ENCODE results near the gene FIBP. TPM values are rescaled to one million over a fixed set of nuclear protein-coding genes. Genes with fewer than 3 reads are reported as not detected.

Gene FIBP
- total RNA-seq, 2 experiments from 2014 or later: 19.1 to 19.9 TPM

- Histone ChIP-seq H3K4me1 (ENCODE audit: insufficient read depth, low read length) (peaks cover 62% of the 10 kb centered on the region), H3K27ac (ENCODE audit: low read depth in 1 of 2, low read length in 2 of 2) (no peak overlapping the region), H3K27me3 (ENCODE audit: control insufficient read depth in 1 of 2, insufficient read depth in 2 of 2, low read length in 2 of 2) (peaks cover 9 to 12% of the 10 kb centered on the region in 2 experiments), H3K36me3 (ENCODE audit: insufficient read depth, low read length) (no peaks in the 10 kb centered on the region), H3K9me3 (ENCODE audit: control insufficient read depth in 1 of 2, insufficient read depth in 1 of 2, low read length in 2 of 2) (peaks cover 0 to 7% of the 10 kb centered on the region in 2 experiments), H3K4me3 (ENCODE audit: low read length) (no peak overlapping the region)
- POLR2A ChIA-PET: no interaction called here
- H3K27ac Mint-ChIP-seq: peak overlapping the region; percentile 17
- ATAC-seq (ENCODE audit: poor library complexity): no peak
- no peaks in the 10 kb centered on the region for H3K9me3 Mint-ChIP-seq
- no peaks in the 10 kb centered on the region for H3K36me3 Mint-ChIP-seq (ENCODE audit: low read depth)
- H3K27me3 Mint-ChIP-seq: peaks cover 5% of the 10 kb centered on the region
- DNase-seq: peak in 1 of 14 experiments; percentile 14
- peaks cover 33% of the 10 kb centered on the region for H3K4me1 Mint-ChIP-seq (ENCODE audit: low read depth)
- CTCF ChIA-PET: interaction anchor here (3.9 kb wide), 1 partner anchor 12 kb away, joined by 17 read pairs; no protein-coding TSS in a partner anchor
- no peak for TF ChIP-seq CTCF (IDR thresholded peaks at IDR 0.05)
- intact Hi-C loops (cut with DNase I, micrococcal nuclease): no loop called here
- peak overlapping the region; percentile 45 for H3K4me3 Mint-ChIP-seq
Measured at GRCh38 chr11:65896034-65896999, 8.0 kb upstream of the FIBP start.

- CTCF ChIA-PET: interaction anchor here (3.9 kb wide), 1 partner anchor 11 kb away, joined by 17 read pairs; no protein-coding TSS in a partner anchor
- Histone ChIP-seq H3K9me3 (ENCODE audit: control insufficient read depth in 1 of 2, insufficient read depth in 1 of 2, low read length in 2 of 2) (peaks cover 0 to 7% of the 10 kb centered on the region in 2 experiments), H3K27ac (ENCODE audit: low read depth in 1 of 2, low read length in 2 of 2) (no peak overlapping the region), H3K4me3 (ENCODE audit: low read length) (no peak overlapping the region), H3K27me3 (ENCODE audit: control insufficient read depth in 1 of 2, insufficient read depth in 2 of 2, low read length in 2 of 2) (peaks cover 9 to 12% of the 10 kb centered on the region in 2 experiments), H3K4me1 (ENCODE audit: insufficient read depth, low read length) (peaks cover 61% of the 10 kb centered on the region), H3K36me3 (ENCODE audit: insufficient read depth, low read length) (no peaks in the 10 kb centered on the region)
- ATAC-seq (ENCODE audit: poor library complexity) (no peak), DNase-seq (no peak)
- no peaks in the 10 kb centered on the region for H3K9me3 Mint-ChIP-seq
- POLR2A ChIA-PET: no interaction called here
- peaks cover 2% of the 10 kb centered on the region for H3K27me3 Mint-ChIP-seq
- H3K4me1 Mint-ChIP-seq (ENCODE audit: low read depth): peaks cover 30% of the 10 kb centered on the region
- peak overlapping the region; percentile 60 for H3K4me3 Mint-ChIP-seq
- intact Hi-C loops (cut with DNase I, micrococcal nuclease): no loop called here
- no peak for TF ChIP-seq CTCF (IDR thresholded peaks at IDR 0.05)
- peak overlapping the region; percentile 59 for H3K27ac Mint-ChIP-seq
- H3K36me3 Mint-ChIP-seq (ENCODE audit: low read depth): no peaks in the 10 kb centered on the region
Measured at GRCh38 chr11:65895482-65895981, 7.3 kb upstream of the FIBP start.

GRCh38 chr11:65894034-65894591 is 5.8 kb upstream of the FIBP start:
- H3K36me3 ChIP-seq (ENCODE audit: insufficient read depth, low read length): no peaks in the 10 kb centered on the region
- TF ChIP-seq CTCF (IDR thresholded peaks at IDR 0.05): no peak
- H3K4me1 Mint-ChIP-seq (ENCODE audit: low read depth): peaks cover 43% of the 10 kb centered on the region
- peak in 4 of 14 experiments; percentile 54 to 67 (median 64) for DNase-seq
- peak overlapping the region; percentile 88 for H3K4me3 Mint-ChIP-seq
- ATAC-seq (ENCODE audit: poor library complexity): no peak
- H3K27ac Mint-ChIP-seq: peak overlapping the region; percentile 88
- H3K27ac ChIP-seq (ENCODE audit: low read depth in 1 of 2, low read length in 2 of 2): peak overlapping the region; percentile 60 to 77
- H3K27me3 ChIP-seq (ENCODE audit: control insufficient read depth in 1 of 2, insufficient read depth in 2 of 2, low read length in 2 of 2): peaks cover 3% of the 10 kb centered on the region in 2 experiments
- H3K27me3 Mint-ChIP-seq: no peaks in the 10 kb centered on the region
- POLR2A ChIA-PET: interaction anchor here (0.6 to 2.8 kb wide), 9 partner anchors 9 to 385 kb away, joined by 3 to 15 read pairs (median 4); partner anchors contain the start of genes MUS81 and PCNX3
- H3K9me3 ChIP-seq (ENCODE audit: control insufficient read depth in 1 of 2, insufficient read depth in 1 of 2, low read length in 2 of 2): peaks cover 0 to 2% of the 10 kb centered on the region in 2 experiments
- H3K36me3 Mint-ChIP-seq (ENCODE audit: low read depth): peaks cover 7% of the 10 kb centered on the region
- CTCF ChIA-PET: interaction anchor here (0.9 to 1.4 kb wide), 2 partner anchors 9 to 34 kb away, joined by 3 to 5 read pairs; partner anchors contain the start of gene MUS81
- intact Hi-C loops (cut with DNase I, micrococcal nuclease): no loop called here
- peak overlapping the region; percentile 40 for H3K4me3 ChIP-seq (ENCODE audit: low read length)
- H3K9me3 Mint-ChIP-seq: no peaks in the 10 kb centered on the region
- peaks cover 61% of the 10 kb centered on the region for H3K4me1 ChIP-seq (ENCODE audit: insufficient read depth, low read length)
